Kidney (tissue), 2 donors: Measurements from ENCODE around the gene LAMA4. TPM values are rescaled to one million over a fixed set of nuclear protein-coding genes. Genes with fewer than 3 reads are reported as not detected.

ENCODE experiments used
- polyA plus RNA-seq: library from polyadenylated mRNA; stranded (reverse); fragments of 350-450 nt; fragmentation: Illumina TruSeq; extraction: RNeasy Lipid Tissue Mini Kit (QIAGEN cat#74804); gene quantifications from one replicate; pipeline ENCODE4 v1.2.3, GENCODE V29; 2014; ENCODE audit warnings: low read depth, low replicate concordance; ENCODE audit not compliant: insufficient read depth
- total RNA-seq: library from RNA; stranded (reverse); fragmentation: NEBNext Ultra II Directional; extraction: Animal tissue kit (Norgen Biotek cat#: 25700); gene quantifications from one replicate; pipeline ENCODE4 v1.2.1, GENCODE V29; 2021
- donor health status: DM: yes; HTN: yes; CAD: no.

Gene LAMA4
- total and polyA plus RNA-seq, 2 donors from 2014 or later: 5.6 to 20.7 TPM

Other genes with a start within 250 kb of the LAMA4 start
- gene CCN6, start 200.5 kb downstream of the LAMA4 start, total RNA-seq: 6.7 TPM
- 8.4 TPM for gene CCN6, start 200.5 kb downstream of the LAMA4 start, polyA plus RNA-seq
- 21.2 TPM for gene TUBE1, start 167.1 kb downstream of the LAMA4 start, total RNA-seq
- 13.6 TPM for gene TUBE1, start 167.1 kb downstream of the LAMA4 start, polyA plus RNA-seq
- 27.2 TPM for gene FAM229B, start 167.0 kb downstream of the LAMA4 start, total RNA-seq
- gene FAM229B, start 167.0 kb downstream of the LAMA4 start, polyA plus RNA-seq: 77.1 TPM
- gene RFPL4B, start 92.8 kb upstream of the LAMA4 start, total RNA-seq: not detected
- gene RFPL4B, start 92.8 kb upstream of the LAMA4 start, polyA plus RNA-seq: not detected